GM19397 (cell line): ENCODE results near the gene FBXO39.
"Not testable (repeated sequence)": the region's sequence is repeated elsewhere in the genome, so short reads cannot be mapped to it uniquely, and the experiment has no call there.

Experiments
- ATAC-seq: cut with Tn5 transposase; IDR thresholded peaks from one replicate; pipeline ENCODE4 v1.9.1; 2021; ENCODE audit warnings: mild to moderate bottlenecking, moderate library complexity; ENCODE audit not compliant: unreplicated experiment

FBXO39 gene

GRCh38 chr17:6787081-6787693 lies 11.2 kb downstream of the FBXO39 start:
- no peak for ATAC-seq

GRCh38 chr17:6789146-6789545 lies 13.1 kb downstream of the FBXO39 start:
- ATAC-seq: no peak

- no peak for ATAC-seq
Measured at GRCh38 chr17:6793748-6794493, 17.9 kb downstream of the FBXO39 start.

GRCh38 chr17:6796017-6796886 lies 20.2 kb downstream of the FBXO39 start:
- no peak for ATAC-seq

- no peak for ATAC-seq
Measured at GRCh38 chr17:6796887-6797490, 21.0 kb downstream of the FBXO39 start.

- ATAC-seq: no peak
Measured at GRCh38 chr17:6797718-6798351, 21.8 kb downstream of the FBXO39 start.

GRCh38 chr17:6799738-6800137 lies 23.7 kb downstream of the FBXO39 start:
- ATAC-seq: no peak

- no peak for ATAC-seq
Measured at GRCh38 chr17:6800422-6801027, 24.5 kb downstream of the FBXO39 start.

- ATAC-seq: no peak
Measured at GRCh38 chr17:6811510-6811909, 35.5 kb downstream of the FBXO39 start.

- ATAC-seq: no peak
Measured at GRCh38 chr17:6812295-6812694, 36.3 kb downstream of the FBXO39 start.

- ATAC-seq: no peak
Measured at GRCh38 chr17:6815775-6816174, 39.8 kb downstream of the FBXO39 start.

- not testable (repeated sequence) for ATAC-seq
Measured at GRCh38 chr17:6816368-6816767, 40.4 kb downstream of the FBXO39 start.

GRCh38 chr17:6818938-6819337 lies 42.9 kb downstream of the FBXO39 start:
- no peak for ATAC-seq

- ATAC-seq: no peak
Measured at GRCh38 chr17:6823011-6823442, 47.0 kb downstream of the FBXO39 start.

- no peak for ATAC-seq
Measured at GRCh38 chr17:6830383-6830986, 54.5 kb downstream of the FBXO39 start.

GRCh38 chr17:6831661-6832263 lies 55.7 kb downstream of the FBXO39 start, which contains the start of gene TEKT1:
Gene TEKT1 (minus strand): TSS chr17:6831729. CDS start chr17:6830376, 1,353 bp downstream.
- ATAC-seq: peak; percentile 58
